GM10266 (cell line): ENCODE results near the gene AP2A1.

Source experiments
- DNase-seq: peaks from one replicate; pipeline ENCODE4 v3.0.0; 2012; ENCODE audit errors: extremely low spot score
- CTCF ChIP-seq: IDR thresholded peaks from 2 replicates; pipeline ENCODE4 v1.5.1; 2012; ENCODE audit warnings: mild to moderate bottlenecking, low read depth; ENCODE audit not compliant: control insufficient read depth, insufficient read depth; ENCODE audit errors: missing control alignments

Gene AP2A1

GRCh38 chr19:49767381-49767780 lies 580 bp downstream of the AP2A1 start:
- no peak for DNase-seq
- no peak for TF ChIP-seq CTCF

GRCh38 chr19:49767967-49768581 lies 1.3 kb downstream of the AP2A1 start:
- TF ChIP-seq CTCF = no peak
- no peak for DNase-seq

DNA sequence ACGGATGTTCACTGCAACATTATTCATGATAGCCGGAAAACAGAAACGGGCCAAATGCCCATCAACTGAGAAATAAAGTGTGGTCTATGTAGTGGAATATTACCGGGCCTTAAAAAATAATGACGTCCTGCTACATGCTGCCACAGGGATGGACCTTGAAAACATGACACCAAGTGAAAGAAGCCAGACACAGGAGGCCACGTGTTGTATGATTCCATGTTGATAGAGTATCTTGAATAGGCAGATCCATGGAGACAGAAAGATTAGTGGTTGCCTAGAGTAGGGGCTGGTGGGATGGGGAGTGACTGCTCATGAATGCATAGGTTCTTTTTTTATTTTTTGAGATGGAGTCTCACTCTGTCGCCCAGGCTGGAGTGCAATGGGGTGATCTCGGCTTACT lies 3.7 kb downstream of the AP2A1 start:
- TF ChIP-seq CTCF = no peak
- no peak for DNase-seq

DNA sequence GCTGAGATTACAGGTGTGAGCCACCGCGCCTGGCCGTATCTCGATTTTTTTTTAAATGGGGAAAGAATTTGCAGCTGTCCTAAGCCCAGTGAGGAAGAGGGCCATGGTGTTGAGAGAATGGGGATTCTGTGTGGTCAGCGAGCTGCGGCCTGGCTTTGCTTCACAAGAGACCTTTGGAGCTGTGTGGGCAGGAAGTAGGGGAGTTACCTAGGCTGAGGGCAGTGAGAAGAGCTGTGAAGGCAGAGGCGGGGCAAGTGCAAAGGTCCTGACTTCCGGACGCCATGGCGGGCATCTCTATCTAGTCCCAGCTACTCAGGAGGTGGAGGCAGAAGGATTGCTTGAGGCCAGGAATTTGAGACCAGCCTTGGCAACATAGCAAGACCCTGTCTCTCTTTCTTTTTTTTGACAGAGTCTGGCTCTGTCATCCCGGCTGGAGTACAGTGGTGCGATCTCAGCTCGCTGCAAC lies 4.9 kb downstream of the AP2A1 start:
- DNase-seq = no peak
- TF ChIP-seq CTCF = no peak

DNA sequence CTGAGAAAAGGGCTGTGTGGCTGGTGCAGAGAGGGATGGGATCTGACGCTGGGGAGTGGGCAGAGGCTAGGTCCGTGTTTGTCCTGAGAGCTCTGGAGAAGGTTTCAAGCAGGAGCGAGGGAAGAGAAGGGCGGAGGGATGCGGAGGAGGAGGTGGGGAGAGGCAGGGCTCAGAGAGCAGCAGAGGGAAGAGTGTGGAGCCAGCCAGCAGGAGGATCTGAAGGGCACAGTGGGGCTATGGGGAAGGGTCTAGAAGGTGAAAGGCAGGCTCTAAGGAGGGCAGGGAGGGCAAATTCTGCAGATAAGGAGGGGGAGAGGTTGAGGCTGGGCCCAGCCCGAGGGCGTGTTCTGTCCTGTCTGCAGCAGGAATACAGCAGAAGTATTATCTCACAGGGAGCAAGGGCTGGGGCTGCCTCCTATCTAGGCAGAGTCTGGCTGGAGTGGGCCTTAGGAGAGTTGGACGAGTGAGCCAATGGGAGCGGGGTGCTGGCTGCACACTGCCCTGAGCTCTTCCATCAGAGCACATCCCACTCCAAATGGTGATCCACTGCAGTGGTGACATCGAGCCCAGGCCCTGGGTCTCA lies 6.1 kb downstream of the AP2A1 start:
- TF ChIP-seq CTCF = no peak
- DNase-seq = no peak

DNA sequence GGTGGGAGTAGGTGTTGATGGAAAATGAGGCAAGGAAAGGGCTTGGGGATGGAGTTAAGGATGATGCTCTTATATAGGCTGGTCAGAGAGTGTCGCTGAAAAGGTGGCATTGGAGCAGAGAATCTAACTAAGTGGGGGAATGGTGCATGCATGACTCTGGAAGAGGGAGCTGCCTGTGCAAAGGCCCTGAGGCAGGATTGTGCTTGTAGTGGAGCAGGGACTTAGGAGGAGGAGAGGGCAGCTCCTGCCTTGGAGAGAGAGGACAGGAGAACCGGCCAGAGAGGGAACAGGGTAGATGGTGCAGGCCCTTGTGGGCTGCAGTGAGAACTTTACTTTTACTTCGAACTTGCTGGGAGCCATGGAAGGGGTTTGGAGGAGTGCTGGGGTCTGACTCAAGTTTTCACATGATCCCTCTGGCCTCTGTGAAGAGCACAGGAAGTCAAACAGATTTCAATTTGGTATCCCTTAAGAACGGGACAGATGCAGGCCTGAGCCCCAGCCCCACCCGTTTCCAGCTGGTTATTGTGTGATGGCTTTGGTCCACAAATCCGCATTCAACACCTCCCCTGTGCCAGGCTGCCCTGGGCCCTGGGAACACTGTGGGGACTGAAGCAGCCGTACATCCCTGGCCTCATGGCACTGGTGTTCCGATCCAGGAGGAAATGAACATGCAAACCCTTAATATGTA lies 7.0 kb downstream of the AP2A1 start:
- DNase-seq = no peak
- TF ChIP-seq CTCF = no peak

- no peak for DNase-seq
- TF ChIP-seq CTCF = no peak
These were observed 8.2 kb downstream of the AP2A1 start for GRCh38 chr19:49774969-49775368.
